DND-41 (cell line): ENCODE data around the gene CYP1B1.
A peak's percentile ranks its signal among the peaks of the same experiment; 100 is the strongest.
"Not testable (repeated sequence)": the region's sequence is repeated elsewhere in the genome, so short reads cannot be mapped to it uniquely, and the experiment has no call there.

Source experiments
- ATAC-seq: fragments of 200-7000 bp; cut with Tn5 transposase; 3 replicates; pipeline ENCODE4 v1.9.1; 2021; ENCODE audit warnings: low read depth; ENCODE audit not compliant: insufficient read depth
- DNase-seq: peaks from one replicate; pipeline ENCODE4 v3.0.0-alpha.2; 2020
- H2AFZ ChIP-seq: 2 replicates; pipeline ENCODE4 v1.6.0; 2012; ENCODE audit warnings: low read depth, low read length
- H3K27ac ChIP-seq: 2 replicates; pipeline ENCODE4 v1.5.1; 2012; ENCODE audit warnings: low read length, inconsistent platforms
- H3K27me3 ChIP-seq: fragments of 200-600 bp; sonication (generic); 2 replicates; pipeline ENCODE4 v1.6.0; 2012; ENCODE audit warnings: low read length, mild to moderate bottlenecking, inconsistent platforms; ENCODE audit not compliant: insufficient read depth, poor library complexity
- H3K36me3 ChIP-seq: 2 replicates; pipeline ENCODE4 v1.5.1; 2012; ENCODE audit warnings: low read length, inconsistent platforms; ENCODE audit not compliant: insufficient read depth
- H3K4me1 ChIP-seq: 2 replicates; pipeline ENCODE4 v1.5.1; 2012; ENCODE audit warnings: mild to moderate bottlenecking, low read length; ENCODE audit not compliant: insufficient read depth
- H3K4me2 ChIP-seq: 2 replicates; pipeline ENCODE4 v1.6.0; 2012; ENCODE audit warnings: mild to moderate bottlenecking, moderate library complexity, low read length, inconsistent platforms; ENCODE audit not compliant: insufficient read depth
- H3K4me3 ChIP-seq, 2 experiments: fragments of 200-600 bp in 1 of 2; shearing (Covaris generic) in 1 of 2; 2 replicates each; pipeline ENCODE4 v1.5.1; 2012 to 2016; ENCODE audit warnings: inconsistent platforms in 2 of 2, low read length in 2 of 2, mild to moderate bottlenecking in 2 of 2, low read depth in 1 of 2, moderate library complexity in 1 of 2
- H3K79me2 ChIP-seq: 2 replicates; pipeline ENCODE4 v1.6.0; 2012; ENCODE audit warnings: low read length, inconsistent platforms; ENCODE audit not compliant: insufficient read depth
- H3K9ac ChIP-seq: 2 replicates; pipeline ENCODE4 v1.6.0; 2012; ENCODE audit warnings: low read depth, mild to moderate bottlenecking, inconsistent platforms, low read length, moderate library complexity
- H3K9me3 ChIP-seq: 2 replicates; pipeline ENCODE4 v1.5.1; 2012; ENCODE audit warnings: low read length, moderate library complexity, mild to moderate bottlenecking, inconsistent platforms; ENCODE audit not compliant: insufficient read depth, severe bottlenecking
- H4K20me1 ChIP-seq: 2 replicates; pipeline ENCODE4 v1.6.0; 2012; ENCODE audit warnings: low read length; ENCODE audit not compliant: insufficient read depth
- EZH2 ChIP-seq: IDR thresholded peaks from 3 replicates; pipeline ENCODE4 v1.6.1; 2012; ENCODE audit warnings: borderline replicate concordance, low read depth, mild to moderate bottlenecking, moderate library complexity, low read length, inconsistent platforms; ENCODE audit not compliant: severe bottlenecking
- TF ChIP-seq, protein P1 (sequence below): IDR thresholded peaks from 2 replicates; pipeline ENCODE4 v1.5.1; 2012; ENCODE audit warnings: borderline replicate concordance, low read length, moderate library complexity, mild to moderate bottlenecking; ENCODE audit not compliant: poor library complexity, severe bottlenecking; ENCODE audit errors: extremely low read depth

The CYP1B1 gene

DNA sequence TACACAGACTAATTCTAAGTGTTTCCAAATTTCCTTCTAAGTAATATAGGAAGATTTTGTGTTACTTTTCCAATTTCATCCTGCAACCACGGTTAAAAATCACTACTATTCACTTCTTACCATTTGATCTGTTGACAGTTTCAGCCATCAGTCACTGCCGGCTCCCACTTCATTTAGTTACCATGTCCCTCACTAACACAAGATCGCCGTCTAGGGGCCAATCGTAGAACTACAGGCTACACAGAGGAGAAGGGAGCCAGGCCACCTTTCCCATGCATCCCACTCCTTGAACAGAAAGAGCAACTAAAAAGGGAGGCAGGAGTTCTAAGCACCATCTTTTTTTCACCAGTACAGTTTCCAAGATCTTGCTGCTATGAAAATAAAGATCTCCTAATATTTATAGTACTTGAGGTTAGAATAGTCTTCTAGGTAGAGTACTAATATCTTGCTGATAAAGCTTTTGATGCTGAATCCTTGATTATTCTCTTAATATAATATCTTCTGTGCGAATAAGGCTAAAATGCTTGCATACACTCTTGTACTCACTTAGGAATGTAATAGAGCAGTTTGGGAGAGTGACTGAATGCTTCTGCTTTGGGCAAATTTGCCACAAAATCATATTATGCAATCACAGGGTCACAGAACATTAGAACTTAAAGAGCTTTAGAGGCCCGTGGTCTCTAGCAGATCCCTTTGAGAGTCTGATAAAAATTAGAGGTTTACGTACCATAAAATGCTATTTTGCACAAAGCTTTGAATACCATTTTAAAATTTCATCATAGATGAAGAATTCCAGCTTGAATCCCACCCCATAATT, 39.5 kb upstream of the CYP1B1 start:
- no peak overlapping the region for H3K4me2 ChIP-seq
- DNase-seq (peak; percentile 71), ATAC-seq (peak; percentile 85)
- no peaks in the 10 kb centered on the region for H4K20me1 ChIP-seq
- peaks cover 9% of the 10 kb centered on the region for H3K27me3 ChIP-seq
- H3K9ac ChIP-seq, result no peak overlapping the region
- no peaks in the 10 kb centered on the region for H3K9me3 ChIP-seq
- no peak overlapping the region for H3K4me3 ChIP-seq
- no peak overlapping the region for H3K27ac ChIP-seq
- no peaks in the 10 kb centered on the region for H3K36me3 ChIP-seq
- no peaks in the 10 kb centered on the region for H3K79me2 ChIP-seq
- no peaks in the 10 kb centered on the region for H3K4me1 ChIP-seq
- H2AFZ ChIP-seq, result no peak overlapping the region
- TF ChIP-seq, protein P1, sequence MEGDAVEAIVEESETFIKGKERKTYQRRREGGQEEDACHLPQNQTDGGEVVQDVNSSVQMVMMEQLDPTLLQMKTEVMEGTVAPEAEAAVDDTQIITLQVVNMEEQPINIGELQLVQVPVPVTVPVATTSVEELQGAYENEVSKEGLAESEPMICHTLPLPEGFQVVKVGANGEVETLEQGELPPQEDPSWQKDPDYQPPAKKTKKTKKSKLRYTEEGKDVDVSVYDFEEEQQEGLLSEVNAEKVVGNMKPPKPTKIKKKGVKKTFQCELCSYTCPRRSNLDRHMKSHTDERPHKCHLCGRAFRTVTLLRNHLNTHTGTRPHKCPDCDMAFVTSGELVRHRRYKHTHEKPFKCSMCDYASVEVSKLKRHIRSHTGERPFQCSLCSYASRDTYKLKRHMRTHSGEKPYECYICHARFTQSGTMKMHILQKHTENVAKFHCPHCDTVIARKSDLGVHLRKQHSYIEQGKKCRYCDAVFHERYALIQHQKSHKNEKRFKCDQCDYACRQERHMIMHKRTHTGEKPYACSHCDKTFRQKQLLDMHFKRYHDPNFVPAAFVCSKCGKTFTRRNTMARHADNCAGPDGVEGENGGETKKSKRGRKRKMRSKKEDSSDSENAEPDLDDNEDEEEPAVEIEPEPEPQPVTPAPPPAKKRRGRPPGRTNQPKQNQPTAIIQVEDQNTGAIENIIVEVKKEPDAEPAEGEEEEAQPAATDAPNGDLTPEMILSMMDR, result peak; percentile 92
- no peak for TF ChIP-seq EZH2

DNA sequence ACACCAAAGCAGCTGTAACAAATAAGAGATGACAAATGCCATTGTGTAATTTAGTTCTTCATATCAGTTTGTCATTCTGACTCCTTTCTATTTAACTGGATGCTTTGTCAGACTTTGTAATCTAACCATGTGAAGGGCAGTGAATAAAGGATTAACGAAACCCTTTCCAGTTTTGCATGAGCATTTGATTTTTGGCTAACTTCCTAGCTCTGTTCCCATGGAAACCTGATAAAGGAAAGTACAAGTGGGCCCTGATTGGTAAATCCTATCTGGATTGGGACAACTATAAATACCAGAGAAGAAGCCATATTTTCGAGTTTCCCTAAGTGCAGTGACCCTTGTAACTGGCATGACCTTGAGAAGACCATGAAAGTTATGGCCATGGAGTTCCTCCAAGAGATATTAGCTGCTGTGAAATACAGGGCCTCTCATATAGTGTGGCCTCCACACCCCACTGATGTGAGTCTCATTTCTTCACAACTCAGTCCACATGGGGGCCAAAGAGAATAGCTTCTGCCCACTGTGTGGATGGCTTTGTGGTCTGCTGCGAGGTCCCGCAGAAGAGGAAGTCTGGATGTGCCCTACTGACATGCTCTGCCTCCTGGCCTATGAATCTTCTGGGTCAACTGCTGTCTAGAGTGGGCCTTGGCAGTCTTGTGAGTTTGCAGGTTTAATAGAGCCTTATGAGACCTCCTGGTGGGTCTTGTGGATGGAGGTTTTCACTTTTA, 38.2 kb upstream of the CYP1B1 start:
- no peak overlapping the region for H3K4me2 ChIP-seq
- no peak overlapping the region for H3K4me3 ChIP-seq
- no peaks in the 10 kb centered on the region for H3K9me3 ChIP-seq
- TF ChIP-seq EZH2, result no peak
- TF ChIP-seq, protein P1, result no peak
- H3K9ac ChIP-seq, result no peak overlapping the region
- no peaks in the 10 kb centered on the region for H3K4me1 ChIP-seq
- no peak overlapping the region for H3K27ac ChIP-seq
- H2AFZ ChIP-seq, result no peak overlapping the region
- DNase-seq (no peak), ATAC-seq (no peak)
- H4K20me1 ChIP-seq, result no peaks in the 10 kb centered on the region
- H3K36me3 ChIP-seq, result no peaks in the 10 kb centered on the region
- H3K27me3 ChIP-seq, result peaks cover 9% of the 10 kb centered on the region
- H3K79me2 ChIP-seq, result no peaks in the 10 kb centered on the region

DNA sequence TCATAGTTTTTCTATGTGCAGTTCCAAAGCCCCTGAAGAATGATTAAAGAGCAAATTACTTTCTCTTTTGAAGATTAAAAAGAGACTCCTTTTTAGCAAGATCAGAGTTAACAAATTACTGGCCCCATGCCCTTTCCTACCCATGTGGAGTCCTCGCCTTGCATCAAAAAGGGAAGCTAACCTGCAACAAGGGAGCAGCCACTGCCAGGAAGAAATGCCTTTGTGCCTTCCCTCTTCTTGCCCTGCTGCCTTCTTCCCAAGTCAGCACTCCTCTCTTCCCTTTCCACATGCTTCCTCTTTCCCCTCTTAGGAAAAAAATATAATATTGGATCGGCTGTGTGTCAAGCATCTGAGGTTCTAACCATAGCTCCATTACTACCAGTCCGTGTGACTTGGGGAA, 37.1 kb upstream of the CYP1B1 start:
- TF ChIP-seq, protein P1, result no peak
- no peak for TF ChIP-seq EZH2
- Histone ChIP-seq H2AFZ (no peak overlapping the region), H3K4me2 (no peak overlapping the region), H3K79me2 (no peaks in the 10 kb centered on the region), H3K4me3 (no peak overlapping the region), H3K27me3 (peaks cover 9% of the 10 kb centered on the region), H3K9me3 (no peaks in the 10 kb centered on the region), H3K9ac (no peak overlapping the region), H3K27ac (no peak overlapping the region), H3K36me3 (no peaks in the 10 kb centered on the region), H4K20me1 (no peaks in the 10 kb centered on the region), H3K4me1 (no peaks in the 10 kb centered on the region)
- DNase-seq, result no peak
- ATAC-seq, result no peak

DNA sequence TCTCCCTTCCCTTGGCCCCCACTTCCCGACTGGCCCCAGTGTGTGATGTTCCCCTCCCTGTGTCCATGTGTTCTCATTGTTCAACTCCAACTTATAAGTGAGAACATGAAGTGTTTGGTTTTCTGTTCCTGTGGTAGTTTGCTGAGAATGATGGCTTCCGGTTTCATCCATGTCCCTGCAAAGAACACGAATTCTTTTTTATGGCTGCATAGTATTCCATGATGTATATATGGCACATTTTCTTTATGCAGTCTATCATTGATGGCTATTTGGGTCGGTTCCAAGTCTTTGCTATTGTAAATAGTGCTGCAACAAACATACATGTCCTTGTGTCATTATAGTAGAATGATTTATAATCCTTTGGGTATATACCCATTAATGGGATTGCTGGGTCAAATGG, 35.4 kb upstream of the CYP1B1 start:
- ATAC-seq, H3K27me3 ChIP-seq, H3K9me3 ChIP-seq, H3K27ac ChIP-seq, H3K36me3 ChIP-seq, H2AFZ ChIP-seq, H3K4me3 ChIP-seq, H3K9ac ChIP-seq, DNase-seq, H3K4me2 ChIP-seq, H3K4me1 ChIP-seq, H3K79me2 ChIP-seq, H4K20me1 ChIP-seq: not testable (repeated sequence)
